GM18868 (cell line): ENCODE results near the gene MMP19.
"Not testable (repeated sequence)": the region's sequence is repeated elsewhere in the genome, so short reads cannot be mapped to it uniquely, and the experiment has no call there.

Source experiments
- ATAC-seq: cut with Tn5 transposase; IDR thresholded peaks from one replicate; pipeline ENCODE4 v1.9.1; 2021; ENCODE audit warnings: mild to moderate bottlenecking, moderate library complexity; ENCODE audit not compliant: unreplicated experiment

MMP19 gene, protein sequence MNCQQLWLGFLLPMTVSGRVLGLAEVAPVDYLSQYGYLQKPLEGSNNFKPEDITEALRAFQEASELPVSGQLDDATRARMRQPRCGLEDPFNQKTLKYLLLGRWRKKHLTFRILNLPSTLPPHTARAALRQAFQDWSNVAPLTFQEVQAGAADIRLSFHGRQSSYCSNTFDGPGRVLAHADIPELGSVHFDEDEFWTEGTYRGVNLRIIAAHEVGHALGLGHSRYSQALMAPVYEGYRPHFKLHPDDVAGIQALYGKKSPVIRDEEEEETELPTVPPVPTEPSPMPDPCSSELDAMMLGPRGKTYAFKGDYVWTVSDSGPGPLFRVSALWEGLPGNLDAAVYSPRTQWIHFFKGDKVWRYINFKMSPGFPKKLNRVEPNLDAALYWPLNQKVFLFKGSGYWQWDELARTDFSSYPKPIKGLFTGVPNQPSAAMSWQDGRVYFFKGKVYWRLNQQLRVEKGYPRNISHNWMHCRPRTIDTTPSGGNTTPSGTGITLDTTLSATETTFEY

GRCh38 chr12:55842681-55843429, at the start of gene MMP19:
MMP19 (minus strand) TSS chr12:55842936; CDS start chr12:55842830, 106 bp downstream.
- no peak for ATAC-seq

GRCh38 chr12:55891310-55891709, 48.6 kb upstream of the MMP19 start:
- no peak for ATAC-seq

DNA sequence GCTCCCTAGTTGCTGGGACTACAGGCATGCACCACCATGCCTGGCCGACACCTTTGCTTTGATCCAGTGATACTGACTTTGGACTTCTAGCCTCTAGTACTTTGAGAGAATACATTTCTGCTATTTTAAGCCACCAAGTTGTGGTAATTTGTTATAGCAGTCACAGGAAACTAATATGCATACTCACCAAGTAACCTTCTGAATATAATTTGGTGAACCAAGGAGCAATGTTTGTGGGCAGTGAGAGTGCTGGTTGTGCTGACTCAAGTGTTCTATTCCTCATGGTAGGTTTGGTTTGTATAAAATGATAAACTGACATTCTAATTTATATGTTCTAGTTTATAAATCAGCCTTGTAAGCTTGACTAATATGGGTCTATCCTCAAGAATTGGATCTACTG, 42.4 kb upstream of the MMP19 start:
- no peak for ATAC-seq

- ATAC-seq, result no peak
Measured at GRCh38 chr12:55877824-55878223, 35.1 kb upstream of the MMP19 start.

GRCh38 chr12:55875704-55876467, 33.1 kb upstream of the MMP19 start:
- no peak for ATAC-seq

DNA sequence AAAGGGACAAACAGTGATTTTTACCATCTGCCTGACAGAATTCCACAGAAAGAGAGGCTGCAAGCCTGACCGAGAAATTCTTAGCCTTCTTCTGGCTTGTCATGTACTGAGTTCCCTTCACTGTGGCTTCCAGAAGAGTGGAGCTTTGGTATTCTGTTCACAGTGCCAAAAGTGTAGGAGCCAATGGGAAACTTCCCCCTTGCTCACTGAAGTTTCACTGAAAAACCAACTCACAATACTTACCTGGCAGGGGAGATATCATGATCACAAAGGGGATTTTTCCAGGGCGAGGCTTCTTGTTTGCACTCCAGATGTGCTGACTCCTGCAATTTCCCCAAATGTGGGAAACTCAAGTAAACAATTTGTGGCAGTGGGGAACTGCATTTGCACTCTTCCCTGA, 31.7 kb upstream of the MMP19 start:
- ATAC-seq, result no peak

GRCh38 chr12:55866454-55867004, 23.8 kb upstream of the MMP19 start:
- not testable (repeated sequence) for ATAC-seq

- ATAC-seq, result no peak
Measured at GRCh38 chr12:55865327-55865726, 22.6 kb upstream of the MMP19 start.

GRCh38 chr12:55862931-55863330, 20.2 kb upstream of the MMP19 start:
- not testable (repeated sequence) for ATAC-seq

GRCh38 chr12:55862286-55862685, 19.6 kb upstream of the MMP19 start:
- no peak for ATAC-seq

- ATAC-seq, result no peak
Measured at GRCh38 chr12:55861871-55862270, 19.1 kb upstream of the MMP19 start.

DNA sequence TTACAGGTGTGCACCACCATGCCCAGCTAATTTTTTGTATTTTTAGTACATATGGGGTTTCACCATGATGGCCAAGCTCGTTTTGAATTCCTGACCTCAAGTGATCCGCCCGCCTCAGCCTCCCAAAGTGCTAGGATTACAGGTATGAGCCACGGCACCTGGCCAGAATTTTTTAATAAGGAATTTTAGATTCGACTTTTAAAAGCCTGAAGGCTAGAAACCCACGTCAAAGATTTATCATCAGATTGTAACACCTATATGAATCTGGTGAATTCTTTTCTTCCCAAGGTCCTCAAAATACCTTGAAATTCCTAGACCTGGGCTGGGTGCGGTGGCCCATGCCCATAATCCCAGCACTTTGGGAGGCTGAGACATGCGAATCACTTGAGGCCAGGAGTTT, 18.7 kb upstream of the MMP19 start:
- ATAC-seq, result no peak

- no peak for ATAC-seq
Measured at GRCh38 chr12:55852740-55853139, 10.0 kb upstream of the MMP19 start.

- no peak for ATAC-seq
Measured at GRCh38 chr12:55850893-55851292, 8.2 kb upstream of the MMP19 start.

DNA sequence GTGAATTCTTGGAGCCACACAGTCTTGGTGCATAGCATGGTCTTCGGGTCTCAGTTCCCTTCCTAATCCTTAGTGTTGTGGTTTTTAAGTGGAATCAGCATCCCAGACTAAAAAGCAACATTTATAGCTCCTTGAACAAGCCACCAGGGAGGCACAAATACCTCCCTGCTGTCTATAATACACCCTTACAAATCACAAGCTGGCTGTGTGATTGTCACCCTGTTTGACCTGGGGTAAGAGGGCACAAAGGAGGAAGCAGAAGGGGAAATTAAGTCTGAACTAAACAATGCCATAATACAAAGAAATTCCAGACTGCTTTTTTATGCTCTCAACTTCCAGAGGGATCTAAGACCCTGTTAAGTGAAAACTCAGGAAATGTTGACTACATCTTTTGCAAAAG, 7.7 kb upstream of the MMP19 start:
- ATAC-seq, result no peak

DNA sequence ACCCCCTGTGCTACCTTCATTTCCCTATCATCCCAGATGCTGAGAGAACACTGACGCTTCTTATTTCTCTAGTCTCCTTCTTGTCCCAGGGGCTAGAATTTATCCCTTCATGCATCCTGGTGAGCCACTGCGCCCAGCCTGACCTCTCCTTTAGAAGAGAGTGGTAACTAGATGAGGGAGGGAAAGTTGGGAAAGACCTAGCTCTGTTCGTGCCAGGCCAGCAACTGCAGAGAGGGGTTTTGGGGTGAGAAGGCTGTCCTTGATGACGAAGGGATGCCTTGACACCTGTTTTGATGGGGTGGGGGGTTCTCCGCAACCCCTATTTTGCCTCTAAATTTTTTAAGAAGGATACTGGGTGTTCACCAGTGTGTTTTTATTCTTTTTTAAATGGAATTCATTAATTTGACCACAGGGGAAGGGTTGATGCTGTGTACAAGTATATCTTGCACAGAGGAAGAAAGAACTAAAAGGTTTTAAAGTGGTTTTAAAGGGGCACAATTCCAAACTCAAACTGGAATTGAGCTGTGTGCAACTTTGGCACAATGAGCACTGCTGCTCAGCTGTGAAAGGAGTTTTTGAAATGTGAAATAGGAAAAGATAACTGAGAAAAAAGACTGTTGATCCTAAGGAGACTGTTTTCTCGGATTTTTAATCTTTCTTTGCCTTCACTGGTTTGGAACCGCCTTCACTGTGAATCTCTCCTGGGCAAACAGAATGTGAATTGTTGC, 7.0 kb upstream of the MMP19 start:
- ATAC-seq, result no peak

DNA sequence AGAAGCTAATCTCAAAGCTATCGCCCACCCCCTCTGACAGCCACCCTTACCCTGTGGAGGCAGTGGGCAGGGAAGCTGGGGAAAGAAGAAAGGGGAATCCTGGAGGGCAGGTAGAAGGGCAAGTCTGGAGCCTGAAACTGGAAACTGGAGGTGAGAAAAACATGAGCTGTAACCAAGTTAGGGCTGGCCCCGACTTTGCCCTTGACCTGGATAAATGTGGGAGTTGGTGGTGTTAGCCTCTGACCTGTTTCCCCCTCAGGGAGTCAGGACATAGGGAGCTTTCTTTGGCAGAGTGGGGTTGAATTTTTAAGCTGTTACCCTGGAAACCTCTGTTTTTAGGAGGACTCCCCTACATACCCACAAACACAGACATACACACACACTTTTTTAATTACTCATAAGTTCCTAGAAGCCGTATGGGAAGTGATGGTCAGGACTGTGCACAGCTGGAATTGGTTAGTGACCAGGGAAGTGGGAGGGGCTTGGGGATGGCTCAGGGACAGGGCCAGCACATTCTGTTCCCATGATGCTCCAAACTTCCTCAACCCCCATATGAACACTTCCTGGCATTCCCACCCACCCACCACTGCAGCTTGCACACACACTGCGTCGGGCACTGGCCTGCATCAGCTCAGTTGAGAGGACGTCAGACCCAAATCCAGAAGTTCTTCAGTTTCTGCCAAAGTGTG, 5.0 kb upstream of the MMP19 start:
- no peak for ATAC-seq

DNA sequence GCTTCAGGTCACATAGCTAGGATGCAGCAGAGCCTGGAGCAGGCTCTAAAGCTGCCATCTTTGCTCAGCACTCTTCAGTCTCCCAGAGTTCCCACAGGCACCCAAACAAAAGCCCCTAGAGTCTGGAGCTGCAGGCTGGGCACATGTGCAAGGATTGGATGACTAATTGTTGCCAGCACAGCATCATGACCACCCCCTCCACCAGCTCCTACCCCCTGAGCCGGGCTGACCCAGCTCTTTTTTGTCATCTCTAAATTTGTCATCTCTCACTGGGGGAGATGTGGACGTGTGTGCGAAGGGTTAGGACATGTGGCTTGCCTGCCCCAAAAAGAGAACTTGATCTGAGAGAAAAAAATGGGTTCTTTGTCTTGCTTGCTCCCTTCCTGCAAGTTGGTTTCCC, 4.3 kb upstream of the MMP19 start:
- no peak for ATAC-seq

- ATAC-seq, result no peak
Measured at GRCh38 chr12:55845785-55846496, 3.2 kb upstream of the MMP19 start.
